Liver (tissue), 9 donors: Measurements from ENCODE around the gene CEP126. TPM values are rescaled to one million over a fixed set of nuclear protein-coding genes. Genes with fewer than 3 reads are reported as not detected.
A peak's percentile ranks its signal among the peaks of the same experiment; 100 is the strongest.

Source experiments
- DNase-seq: peaks from one replicate; pipeline ENCODE4 v3.0.0-alpha.2; 2017; ENCODE audit warnings: low spot score
- H3K27ac ChIP-seq, 2 donors: one replicate each; pipeline ENCODE4 v1.7.0; 2013; ENCODE audit warnings: inconsistent platforms in 2 of 2, low read length in 2 of 2, control low read depth in 1 of 2, low read depth in 1 of 2, mild to moderate bottlenecking in 1 of 2
- H3K27me3 ChIP-seq, 4 donors: one replicate each; pipeline versions ENCODE4 v1.6.1 to v1.7.0; 2013; ENCODE audit warnings: low read length in 3 of 4, inconsistent platforms in 1 of 4, mild to moderate bottlenecking in 1 of 4, moderate library complexity in 1 of 4; ENCODE audit not compliant: control insufficient read depth in 4 of 4, insufficient read depth in 4 of 4
- H3K36me3 ChIP-seq, 4 donors: one replicate each; pipeline versions ENCODE4 v1.6.1 to v1.7.0; 2013; ENCODE audit warnings: low read length in 3 of 4, mild to moderate bottlenecking in 3 of 4, low read depth in 1 of 4, moderate library complexity in 1 of 4; ENCODE audit not compliant: control insufficient read depth in 4 of 4, insufficient read depth in 3 of 4
- H3K4me1 ChIP-seq, 4 donors: one replicate each; pipeline versions ENCODE4 v1.6.1 to v1.7.0; 2013; ENCODE audit warnings: low read length in 3 of 4, mild to moderate bottlenecking in 3 of 4, moderate library complexity in 1 of 4; ENCODE audit not compliant: control insufficient read depth in 4 of 4, insufficient read depth in 4 of 4
- H3K4me3 ChIP-seq, 3 donors: one replicate each; pipeline versions ENCODE4 v1.6.1 to v1.7.0; 2013; ENCODE audit warnings: low read length in 3 of 3, control low read depth in 1 of 3, low read depth in 1 of 3, mild to moderate bottlenecking in 1 of 3
- H3K9ac ChIP-seq, 2 donors: one replicate each; pipeline ENCODE4 v1.7.0; 2013; ENCODE audit warnings: low read length in 2 of 2, mild to moderate bottlenecking in 2 of 2, moderate library complexity in 2 of 2, control low read depth in 1 of 2, low read depth in 1 of 2
- H3K9me3 ChIP-seq, 4 donors: one replicate each; pipeline versions ENCODE4 v1.6.1 to v1.7.0; 2013; ENCODE audit warnings: low read length in 3 of 4; ENCODE audit not compliant: control insufficient read depth in 4 of 4
- ATF3 ChIP-seq: IDR thresholded peaks from 2 replicates; pipeline ENCODE4 v1.6.1; 2016; ENCODE audit warnings: antibody characterized with exemption
- CTCF ChIP-seq: fragments of 150-350 bp; IDR thresholded peaks from 2 replicates; pipeline ENCODE4 v1.5.1; 2017; ENCODE audit warnings: improper control_type of control experiment, low read depth, low read length; ENCODE audit not compliant: missing input control
- EGR1 ChIP-seq, 2 donors: IDR thresholded peaks; 2 replicates each; pipeline ENCODE4 v1.6.1; 2016 to 2018; ENCODE audit warnings: antibody characterized with exemption in 2 of 2, low read depth in 2 of 2
- FOXA1 ChIP-seq: IDR thresholded peaks from 2 replicates; pipeline ENCODE4 v1.6.1; 2016; ENCODE audit warnings: antibody characterized with exemption
- FOXA2 ChIP-seq: IDR thresholded peaks from 2 replicates; pipeline ENCODE4 v1.6.1; 2016; ENCODE audit warnings: antibody characterized with exemption
- GABPA ChIP-seq, 2 donors: IDR thresholded peaks in 1 of 2; conservative IDR thresholded peaks in 1 of 2; 2 replicates each; pipeline ENCODE4 v1.6.1; 2016; ENCODE audit warnings: antibody characterized with exemption in 2 of 2, mild to moderate bottlenecking in 1 of 2, moderate library complexity in 1 of 2
- HNF4A ChIP-seq, 2 donors: conservative IDR thresholded peaks; 2 replicates each; pipeline ENCODE4 v1.6.1; 2016; ENCODE audit warnings: antibody characterized with exemption in 2 of 2, mild to moderate bottlenecking in 2 of 2
- HNF4G ChIP-seq: IDR thresholded peaks from 2 replicates; pipeline ENCODE4 v1.6.1; 2016; ENCODE audit warnings: antibody characterized with exemption
- JUND ChIP-seq, 2 donors: IDR thresholded peaks; 2 replicates each; pipeline ENCODE4 v1.6.1; 2016; ENCODE audit warnings: antibody characterized with exemption in 2 of 2
- MAX ChIP-seq: IDR thresholded peaks from 2 replicates; pipeline ENCODE4 v1.6.1; 2016; ENCODE audit warnings: antibody characterized with exemption
- NR2F2 ChIP-seq: IDR thresholded peaks from 2 replicates; pipeline ENCODE4 v1.6.1; 2016; ENCODE audit warnings: antibody characterized with exemption
- RAD21 ChIP-seq, 2 donors: IDR thresholded peaks; 2 replicates each; pipeline ENCODE4 v1.6.1; 2016; ENCODE audit warnings: antibody characterized with exemption in 2 of 2, mild to moderate bottlenecking in 2 of 2
- RXRA ChIP-seq, 2 donors: IDR thresholded peaks; 2 replicates each; pipeline ENCODE4 v1.6.1; 2017 to 2018; ENCODE audit warnings: antibody characterized with exemption in 2 of 2, mild to moderate bottlenecking in 1 of 2
- SP1 ChIP-seq: IDR thresholded peaks from 2 replicates; pipeline ENCODE4 v1.6.1; 2018; ENCODE audit warnings: antibody characterized with exemption, mild to moderate bottlenecking
- TAF1 ChIP-seq: conservative IDR thresholded peaks from 2 replicates; pipeline ENCODE4 v1.6.1; 2016; ENCODE audit warnings: antibody characterized with exemption, mild to moderate bottlenecking
- YY1 ChIP-seq: IDR thresholded peaks from 2 replicates; pipeline ENCODE4 v1.6.1; 2016; ENCODE audit warnings: antibody characterized with exemption, mild to moderate bottlenecking
- ZBTB33 ChIP-seq: IDR thresholded peaks from 2 replicates; pipeline ENCODE4 v1.6.1; 2016; ENCODE audit warnings: antibody characterized with exemption
- WGBS: extraction: QIAGEN DNeasy Blood & Tissue Kit; methylation state at CpG from one replicate; pipeline ENCODE4 v1.1.7; 2013; 5-methylcytosine and 5-hydroxymethylcytosine counted together
- polyA plus RNA-seq, 2 donors: library from polyadenylated mRNA; stranded (reverse) in 1 of 2; unstranded in 1 of 2; fragments of 200-250 nt in 1 of 2; fragments of >200 nt in 1 of 2; fragmentation: Nextera tagmentation in 1 of 2; extraction: Ambion mirVana in 1 of 2; gene quantifications; one replicate each; pipeline versions ENCODE4 v1.2.1 to v1.2.3, GENCODE V29; 2013 to 2015
- total RNA-seq, 2 donors: library from RNA; depleted of rRNA; stranded (reverse); fragments of >200 nt; gene quantifications; one replicate each; pipeline ENCODE4 v1.2.3, GENCODE V29; 2014
- TF ChIP-seq, protein P1 (sequence below): IDR thresholded peaks from 2 replicates; pipeline ENCODE4 v1.6.1; 2016; ENCODE audit warnings: antibody characterized with exemption, mild to moderate bottlenecking
- donor health status: healthy.
- donor health status: healthy.
- donor health status: healthy.
- donor health status: healthy.
- donor health status: healthy.

Gene CEP126
- total and polyA plus RNA-seq, 4 donors = 0.02 to 0.75 (median 0.16) TPM

- Histone ChIP-seq H3K9me3 (no peaks in the 10 kb centered on the region), H3K27me3 (no peaks in the 10 kb centered on the region), H3K9ac (peak within 1 kb of the TSS; percentile 20 to 39), H3K36me3 (no peaks in the 10 kb centered on the region), H3K27ac (peak within 1 kb of the TSS in 1 of 2 donors; percentile 60), H3K4me3 (peak within 1 kb of the TSS; percentile 65 to 76 (median 71)), H3K4me1 (peaks cover 0 to 15% (median 10%) of the 10 kb centered on the region in 4 donors)
- WGBS = 87% methylated on average over 2 of the region's 2 CpGs
- no peak for DNase-seq
- TF ChIP-seq SP1 (no peak), YY1 (no peak), HNF4G (no peak), ZBTB33 (no peak), JUND (IDR thresholded peaks at IDR 0.05) (no peak), TAF1 (no peak), ATF3 (no peak), HNF4A (conservative IDR thresholded peaks at IDR 0.05) (no peak), GABPA (IDR thresholded peaks at IDR 0.05 in 1 of 2, conservative IDR thresholded peaks at IDR 0.05 in 1 of 2) (no peak), NR2F2 (no peak), MAX (no peak), RAD21 (IDR thresholded peaks at IDR 0.05) (no peak), FOXA1 (no peak), RXRA (IDR thresholded peaks at IDR 0.05) (no peak), CTCF (no peak), FOXA2 (no peak), EGR1 (IDR thresholded peaks at IDR 0.05; ENCODE audit: low read depth in 2 of 2) (no peak)
- TF ChIP-seq, protein P1, sequence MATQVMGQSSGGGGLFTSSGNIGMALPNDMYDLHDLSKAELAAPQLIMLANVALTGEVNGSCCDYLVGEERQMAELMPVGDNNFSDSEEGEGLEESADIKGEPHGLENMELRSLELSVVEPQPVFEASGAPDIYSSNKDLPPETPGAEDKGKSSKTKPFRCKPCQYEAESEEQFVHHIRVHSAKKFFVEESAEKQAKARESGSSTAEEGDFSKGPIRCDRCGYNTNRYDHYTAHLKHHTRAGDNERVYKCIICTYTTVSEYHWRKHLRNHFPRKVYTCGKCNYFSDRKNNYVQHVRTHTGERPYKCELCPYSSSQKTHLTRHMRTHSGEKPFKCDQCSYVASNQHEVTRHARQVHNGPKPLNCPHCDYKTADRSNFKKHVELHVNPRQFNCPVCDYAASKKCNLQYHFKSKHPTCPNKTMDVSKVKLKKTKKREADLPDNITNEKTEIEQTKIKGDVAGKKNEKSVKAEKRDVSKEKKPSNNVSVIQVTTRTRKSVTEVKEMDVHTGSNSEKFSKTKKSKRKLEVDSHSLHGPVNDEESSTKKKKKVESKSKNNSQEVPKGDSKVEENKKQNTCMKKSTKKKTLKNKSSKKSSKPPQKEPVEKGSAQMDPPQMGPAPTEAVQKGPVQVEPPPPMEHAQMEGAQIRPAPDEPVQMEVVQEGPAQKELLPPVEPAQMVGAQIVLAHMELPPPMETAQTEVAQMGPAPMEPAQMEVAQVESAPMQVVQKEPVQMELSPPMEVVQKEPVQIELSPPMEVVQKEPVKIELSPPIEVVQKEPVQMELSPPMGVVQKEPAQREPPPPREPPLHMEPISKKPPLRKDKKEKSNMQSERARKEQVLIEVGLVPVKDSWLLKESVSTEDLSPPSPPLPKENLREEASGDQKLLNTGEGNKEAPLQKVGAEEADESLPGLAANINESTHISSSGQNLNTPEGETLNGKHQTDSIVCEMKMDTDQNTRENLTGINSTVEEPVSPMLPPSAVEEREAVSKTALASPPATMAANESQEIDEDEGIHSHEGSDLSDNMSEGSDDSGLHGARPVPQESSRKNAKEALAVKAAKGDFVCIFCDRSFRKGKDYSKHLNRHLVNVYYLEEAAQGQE = no peak
Measured at GRCh38 chr11:101916422-101916821, 1.6 kb downstream of the CEP126 start, which contains the start of gene ANGPTL5. TSS of gene ANGPTL5 (minus strand) at chr11:101916522. CDS start at chr11:101907909, 8,613 bp downstream.
